Measurements from ENCODE around the gene ZNF503.

Gene ZNF503

GRCh38 chr10:75356484-75356883, 45.1 kb downstream of the ZNF503 start:
- H3K9me3 ChIP-seq (ENCODE audit: low read length) = no peaks in the 10 kb centered on the region
- H3K36me3 ChIP-seq (ENCODE audit: insufficient read depth, low read length) = no peaks in the 10 kb centered on the region
- H3K27ac ChIP-seq (ENCODE audit: low read depth, low read length) = no peak overlapping the region
- no peak overlapping the region for H3K9ac ChIP-seq (ENCODE audit: low read length)
- no peak overlapping the region for H3K4me3 ChIP-seq (ENCODE audit: low read depth in 1 of 2, low read length in 2 of 2)
- H3K27me3 ChIP-seq (ENCODE audit: control insufficient read depth in 1 of 2, insufficient read depth in 2 of 2, low read length in 2 of 2) = no peaks in the 10 kb centered on the region
- H3K4me1 ChIP-seq (ENCODE audit: insufficient read depth, low read length) = peaks cover 5% of the 10 kb centered on the region

- no peak overlapping the region for H3K4me3 ChIP-seq (ENCODE audit: low read depth in 1 of 2, low read length in 2 of 2)
- H3K9ac ChIP-seq (ENCODE audit: low read length) = no peak overlapping the region
- no peak overlapping the region for H3K27ac ChIP-seq (ENCODE audit: low read depth, low read length)
- H3K4me1 ChIP-seq (ENCODE audit: insufficient read depth, low read length) = peaks cover 5% of the 10 kb centered on the region
- H3K36me3 ChIP-seq (ENCODE audit: insufficient read depth, low read length) = no peaks in the 10 kb centered on the region
- no peaks in the 10 kb centered on the region for H3K27me3 ChIP-seq (ENCODE audit: control insufficient read depth in 1 of 2, insufficient read depth in 2 of 2, low read length in 2 of 2)
- H3K9me3 ChIP-seq (ENCODE audit: low read length) = no peaks in the 10 kb centered on the region
Measured at GRCh38 chr10:75355706-75356105, 45.9 kb downstream of the ZNF503 start.

GRCh38 chr10:75353183-75353582, 48.4 kb downstream of the ZNF503 start:
- H3K36me3 ChIP-seq (ENCODE audit: insufficient read depth, low read length) = no peaks in the 10 kb centered on the region

GRCh38 chr10:75352650-75353049, 48.9 kb downstream of the ZNF503 start:
- Histone ChIP-seq H3K36me3 (ENCODE audit: insufficient read depth, low read length) (no peaks in the 10 kb centered on the region), H3K27me3 (ENCODE audit: control insufficient read depth in 1 of 2, insufficient read depth in 2 of 2, low read length in 2 of 2) (no peaks in the 10 kb centered on the region), H3K9ac (ENCODE audit: low read length) (no peak overlapping the region), H3K4me3 (ENCODE audit: low read depth in 1 of 2, low read length in 2 of 2) (no peak overlapping the region), H3K9me3 (ENCODE audit: low read length) (no peaks in the 10 kb centered on the region), H3K4me1 (ENCODE audit: insufficient read depth, low read length) (no peaks in the 10 kb centered on the region), H3K27ac (ENCODE audit: low read depth, low read length) (no peak overlapping the region)

More at GRCh38 chr10:75353183-75353582, 48.4 kb downstream of the ZNF503 start:
- no peak overlapping the region for H3K4me3 ChIP-seq (ENCODE audit: low read depth in 1 of 2, low read length in 2 of 2)
- no peak overlapping the region for H3K27ac ChIP-seq (ENCODE audit: low read depth, low read length)
- no peaks in the 10 kb centered on the region for H3K4me1 ChIP-seq (ENCODE audit: insufficient read depth, low read length)
- H3K9ac ChIP-seq (ENCODE audit: low read length) = no peak overlapping the region
- H3K27me3 ChIP-seq (ENCODE audit: control insufficient read depth in 1 of 2, insufficient read depth in 2 of 2, low read length in 2 of 2) = no peaks in the 10 kb centered on the region
- H3K9me3 ChIP-seq (ENCODE audit: low read length) = no peaks in the 10 kb centered on the region

GRCh38 chr10:75351637-75352036, 49.9 kb downstream of the ZNF503 start:
- no peak overlapping the region for H3K9ac ChIP-seq (ENCODE audit: low read length)
- H3K4me1 ChIP-seq (ENCODE audit: insufficient read depth, low read length) = no peaks in the 10 kb centered on the region
- no peaks in the 10 kb centered on the region for H3K36me3 ChIP-seq (ENCODE audit: insufficient read depth, low read length)
- H3K9me3 ChIP-seq (ENCODE audit: low read length) = no peaks in the 10 kb centered on the region
- H3K27me3 ChIP-seq (ENCODE audit: control insufficient read depth in 1 of 2, insufficient read depth in 2 of 2, low read length in 2 of 2) = no peaks in the 10 kb centered on the region
- H3K27ac ChIP-seq (ENCODE audit: low read depth, low read length) = no peak overlapping the region
- no peak overlapping the region for H3K4me3 ChIP-seq (ENCODE audit: low read depth in 1 of 2, low read length in 2 of 2)

- no peak overlapping the region for H3K27ac ChIP-seq (ENCODE audit: low read depth, low read length)
- no peaks in the 10 kb centered on the region for H3K27me3 ChIP-seq (ENCODE audit: control insufficient read depth in 1 of 2, insufficient read depth in 2 of 2, low read length in 2 of 2)
- H3K9me3 ChIP-seq (ENCODE audit: low read length) = no peaks in the 10 kb centered on the region
- no peak overlapping the region for H3K9ac ChIP-seq (ENCODE audit: low read length)
- H3K36me3 ChIP-seq (ENCODE audit: insufficient read depth, low read length) = no peaks in the 10 kb centered on the region
- H3K4me3 ChIP-seq (ENCODE audit: low read depth in 1 of 2, low read length in 2 of 2) = no peak overlapping the region
- H3K4me1 ChIP-seq (ENCODE audit: insufficient read depth, low read length) = no peaks in the 10 kb centered on the region
Measured at GRCh38 chr10:75350791-75351190, 50.8 kb downstream of the ZNF503 start.

Data from muscle layer of colon (tissue), 2 donors.